Smooth muscle cell (in vitro differentiated cells): ENCODE measurements around the gene C10orf105. TPM values are rescaled to one million over a fixed set of nuclear protein-coding genes. Genes with fewer than 3 reads are reported as not detected.

Experiments
- DNase-seq: peaks from one replicate; lab custom pipeline; 2025; ENCODE audit not compliant: unreplicated experiment; lab: John Stamatoyannopoulos, UW
- H2AFZ ChIP-seq: fragments of 200-600 bp; sonication (generic); 2 replicates; pipeline ENCODE4 v1.6.0; 2016; ENCODE audit warnings: antibody characterized with exemption, low read depth, mild to moderate bottlenecking
- H3F3A ChIP-seq: fragments of 200-600 bp; sonication (generic); 2 replicates; pipeline ENCODE4 v1.6.0; 2017; ENCODE audit warnings: antibody characterized with exemption, low read depth
- H3K27ac ChIP-seq: fragments of 200-600 bp; sonication (generic); 2 replicates; pipeline ENCODE4 v1.5.1; 2016; ENCODE audit warnings: low read depth, mild to moderate bottlenecking
- H3K27me3 ChIP-seq: fragments of 200-600 bp; sonication (generic); 2 replicates; pipeline ENCODE4 v1.6.1; 2016; ENCODE audit warnings: low read depth, mild to moderate bottlenecking
- H3K36me3 ChIP-seq: fragments of 200-600 bp; sonication (generic); 2 replicates; pipeline ENCODE4 v1.5.1; 2016; ENCODE audit warnings: low read depth
- H3K4me1 ChIP-seq: fragments of 200-600 bp; sonication (generic); 2 replicates; pipeline ENCODE4 v1.5.1; 2016; ENCODE audit warnings: low read depth
- H3K4me2 ChIP-seq: fragments of 200-600 bp; sonication (generic); 2 replicates; pipeline ENCODE4 v1.6.0; 2016; ENCODE audit warnings: mild to moderate bottlenecking
- H3K4me3 ChIP-seq: fragments of 200-600 bp; sonication (generic); 2 replicates; pipeline ENCODE4 v1.5.1; 2016; ENCODE audit warnings: mild to moderate bottlenecking
- H3K79me2 ChIP-seq: fragments of 200-600 bp; sonication (generic); 2 replicates; pipeline ENCODE4 v1.6.0; 2016; ENCODE audit warnings: low read depth, mild to moderate bottlenecking
- H3K9ac ChIP-seq: fragments of 200-600 bp; sonication (generic); 2 replicates; pipeline ENCODE4 v1.6.0; 2016; ENCODE audit warnings: low read depth
- H3K9me3 ChIP-seq: fragments of 200-600 bp; sonication (generic); replicated peaks from 2 replicates; pipeline ENCODE4 v1.5.1; 2016; ENCODE audit warnings: low read depth
- H4K20me1 ChIP-seq: fragments of 200-600 bp; sonication (generic); 2 replicates; pipeline ENCODE4 v1.6.0; 2016; ENCODE audit warnings: low read depth
- WGBS: methylation state at CpG from one replicate; pipeline ENCODE4 v1.1.7; 2016; ENCODE audit warnings: low lambda C conversion rate; 5-methylcytosine and 5-hydroxymethylcytosine counted together
- polyA plus RNA-seq: library from polyadenylated mRNA; unstranded; fragments of >200 nt; fragmentation: Nextera tagmentation; extraction: Ambion mirVana; gene quantifications from 2 replicates; pipeline ENCODE4 v1.2.1, GENCODE V29; 2016
- total RNA-seq: library from RNA; depleted of rRNA; stranded (reverse); fragments of >200 nt; gene quantifications from 2 replicates; pipeline ENCODE4 v1.2.3, GENCODE V29; 2014
- TF ChIP-seq, protein P1 (sequence below): fragments of 200-600 bp; sonication (generic); IDR thresholded peaks from 2 replicates; pipeline ENCODE4 v1.5.1; 2017; ENCODE audit warnings: borderline replicate concordance, mild to moderate bottlenecking, antibody characterized with exemption; ENCODE audit not compliant: insufficient read depth, poor library complexity, severe bottlenecking

The C10orf105 gene
- total and polyA plus RNA-seq, 2 experiments from 2014 or later: 0.09 TPM; not detected in 1

DNA sequence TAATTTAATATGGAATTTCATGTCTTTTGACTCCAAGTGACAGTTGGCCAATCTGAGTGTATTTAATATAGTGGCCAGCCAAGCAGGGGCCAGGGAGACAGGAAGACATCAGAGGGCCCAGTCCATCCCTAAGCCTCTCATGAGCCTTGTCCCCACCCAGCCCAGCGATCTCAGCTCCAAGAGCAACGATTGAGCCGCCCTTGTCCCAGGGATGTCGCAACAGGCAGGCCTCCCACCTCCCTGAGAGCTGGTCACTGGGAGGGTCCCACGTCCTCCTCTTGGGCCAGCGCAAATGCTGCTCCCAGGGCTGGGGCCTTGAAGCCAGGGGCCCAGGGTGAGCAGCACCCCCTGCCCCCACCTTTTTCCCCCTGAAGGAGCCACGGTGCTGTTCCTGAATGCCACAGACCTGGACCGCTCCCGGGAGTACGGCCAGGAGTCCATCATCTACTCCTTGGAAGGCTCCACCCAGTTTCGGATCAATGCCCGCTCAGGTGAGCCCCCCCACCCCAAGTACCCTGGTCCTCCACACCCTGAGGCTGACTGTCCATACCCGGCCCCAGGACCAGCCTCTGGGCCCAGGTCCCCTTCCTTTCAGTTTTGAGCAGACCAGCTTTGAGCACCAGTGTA is 29.4 kb downstream of the C10orf105 start:
- no peaks in the 10 kb centered on the region for H3K79me2 ChIP-seq
- peaks cover 9% of the 10 kb centered on the region for H3K4me1 ChIP-seq
- WGBS: 92% methylated on average over 13 of the region's 13 CpGs
- no peaks in the 10 kb centered on the region for H4K20me1 ChIP-seq
- H3K36me3 ChIP-seq: no peaks in the 10 kb centered on the region
- H2AFZ ChIP-seq: no peak overlapping the region
- TF ChIP-seq, protein P1, sequence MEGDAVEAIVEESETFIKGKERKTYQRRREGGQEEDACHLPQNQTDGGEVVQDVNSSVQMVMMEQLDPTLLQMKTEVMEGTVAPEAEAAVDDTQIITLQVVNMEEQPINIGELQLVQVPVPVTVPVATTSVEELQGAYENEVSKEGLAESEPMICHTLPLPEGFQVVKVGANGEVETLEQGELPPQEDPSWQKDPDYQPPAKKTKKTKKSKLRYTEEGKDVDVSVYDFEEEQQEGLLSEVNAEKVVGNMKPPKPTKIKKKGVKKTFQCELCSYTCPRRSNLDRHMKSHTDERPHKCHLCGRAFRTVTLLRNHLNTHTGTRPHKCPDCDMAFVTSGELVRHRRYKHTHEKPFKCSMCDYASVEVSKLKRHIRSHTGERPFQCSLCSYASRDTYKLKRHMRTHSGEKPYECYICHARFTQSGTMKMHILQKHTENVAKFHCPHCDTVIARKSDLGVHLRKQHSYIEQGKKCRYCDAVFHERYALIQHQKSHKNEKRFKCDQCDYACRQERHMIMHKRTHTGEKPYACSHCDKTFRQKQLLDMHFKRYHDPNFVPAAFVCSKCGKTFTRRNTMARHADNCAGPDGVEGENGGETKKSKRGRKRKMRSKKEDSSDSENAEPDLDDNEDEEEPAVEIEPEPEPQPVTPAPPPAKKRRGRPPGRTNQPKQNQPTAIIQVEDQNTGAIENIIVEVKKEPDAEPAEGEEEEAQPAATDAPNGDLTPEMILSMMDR: no peak
- H3K4me2 ChIP-seq: no peak overlapping the region
- no peak for DNase-seq
- no peak overlapping the region for H3K9ac ChIP-seq
- peaks cover 10% of the 10 kb centered on the region for H3K27me3 ChIP-seq
- no peak overlapping the region for H3K4me3 ChIP-seq
- H3K9me3 ChIP-seq: no peaks in the 10 kb centered on the region
- H3K27ac ChIP-seq: no peak overlapping the region
- H3F3A ChIP-seq: no peaks in the 10 kb centered on the region

DNA sequence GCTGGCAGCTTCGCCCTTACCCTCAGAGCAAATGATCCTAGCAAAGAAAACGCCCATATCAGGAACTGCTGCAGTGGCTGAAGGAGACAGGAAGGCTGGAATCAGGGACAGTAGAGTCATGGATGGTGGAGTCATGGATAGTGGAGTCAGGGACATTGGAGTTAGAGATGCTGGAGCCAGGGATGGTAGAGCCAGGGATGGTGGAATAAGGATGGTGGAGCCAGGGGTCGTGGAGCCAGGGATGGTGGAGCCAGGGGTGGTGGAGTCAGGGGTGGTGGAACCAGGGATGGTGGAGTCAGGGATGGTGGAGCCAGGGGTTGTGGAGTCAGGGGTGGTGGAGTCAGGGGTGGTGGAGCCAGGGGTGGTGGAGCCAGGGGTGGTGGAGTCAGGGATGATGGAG is 31.3 kb downstream of the C10orf105 start:
- Histone ChIP-seq H4K20me1 (no peaks in the 10 kb centered on the region), H3K27ac (no peak overlapping the region), H3K4me3 (no peak overlapping the region), H3K36me3 (no peaks in the 10 kb centered on the region), H3K9me3 (no peaks in the 10 kb centered on the region), H3K27me3 (peaks cover 10% of the 10 kb centered on the region), H3K9ac (no peak overlapping the region), H3F3A (no peaks in the 10 kb centered on the region), H3K4me1 (peaks cover 9% of the 10 kb centered on the region), H3K4me2 (no peak overlapping the region), H3K79me2 (no peaks in the 10 kb centered on the region), H2AFZ (no peak overlapping the region)
- WGBS: 96% methylated on average over 3 of the region's 3 CpGs
- TF ChIP-seq, protein P1: no peak
- no peak for DNase-seq

DNA sequence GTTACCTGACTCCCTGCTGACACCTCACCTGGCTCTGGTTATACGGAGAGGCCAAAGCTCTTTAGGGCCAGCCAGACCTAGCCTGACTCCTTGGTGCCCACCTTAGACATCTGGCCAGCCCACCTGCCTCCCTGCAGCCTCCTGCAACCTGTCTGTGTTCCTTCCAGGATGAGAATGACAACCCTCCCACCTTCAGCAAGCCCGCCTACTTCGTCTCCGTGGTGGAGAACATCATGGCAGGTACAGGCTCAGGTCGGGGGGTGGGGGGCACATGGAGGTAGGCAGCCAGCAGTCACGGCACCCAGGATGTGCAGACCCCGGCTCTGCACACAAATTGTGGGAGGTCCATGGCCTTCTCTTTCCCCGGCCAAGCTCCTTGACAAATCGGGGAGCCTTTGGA is 32.1 kb downstream of the C10orf105 start:
- Histone ChIP-seq H3K4me3 (no peak overlapping the region), H3K36me3 (no peaks in the 10 kb centered on the region), H3K9ac (no peak overlapping the region), H3K4me2 (no peak overlapping the region), H3K4me1 (peaks cover 9% of the 10 kb centered on the region), H3K27ac (no peak overlapping the region), H3F3A (no peaks in the 10 kb centered on the region), H3K27me3 (peaks cover 15% of the 10 kb centered on the region), H3K79me2 (no peaks in the 10 kb centered on the region), H4K20me1 (no peaks in the 10 kb centered on the region), H2AFZ (no peak overlapping the region), H3K9me3 (no peaks in the 10 kb centered on the region)
- TF ChIP-seq, protein P1: no peak
- WGBS: 77% methylated on average over 9 of the region's 9 CpGs
- no peak for DNase-seq

DNA sequence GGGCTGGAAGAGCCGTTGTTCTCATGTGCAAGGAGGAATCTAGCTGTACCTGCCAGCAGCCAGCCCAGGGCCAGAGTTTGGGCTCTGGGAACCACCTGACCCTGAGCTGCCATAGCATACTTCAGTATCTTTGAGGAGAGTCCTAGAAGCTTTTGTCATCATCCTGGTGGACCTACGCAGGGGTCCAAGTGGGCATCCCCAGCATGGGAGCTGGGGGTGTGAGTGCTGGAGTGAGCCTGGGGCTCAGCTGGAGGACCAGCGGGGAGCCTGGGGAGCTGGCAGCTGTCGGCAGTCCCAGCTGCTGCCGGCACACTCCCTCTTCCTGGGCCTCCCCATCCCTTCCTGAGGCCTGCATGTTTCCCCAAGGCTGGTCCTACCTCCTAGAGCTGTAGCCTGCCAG is 32.5 kb downstream of the C10orf105 start:
- TF ChIP-seq, protein P1: no peak
- WGBS: 86% methylated on average over 5 of the region's 5 CpGs

More for the DNA sequence above, 32.5 kb downstream of the C10orf105 start:
- no peaks in the 10 kb centered on the region for H4K20me1 ChIP-seq
- H3K4me2 ChIP-seq: no peak overlapping the region
- no peak for DNase-seq
- no peaks in the 10 kb centered on the region for H3K9me3 ChIP-seq
- H3K9ac ChIP-seq: no peak overlapping the region
- no peak overlapping the region for H2AFZ ChIP-seq
- H3K4me3 ChIP-seq: no peak overlapping the region
- peaks cover 15% of the 10 kb centered on the region for H3K27me3 ChIP-seq
- peaks cover 9% of the 10 kb centered on the region for H3K4me1 ChIP-seq
- no peaks in the 10 kb centered on the region for H3K79me2 ChIP-seq
- no peak overlapping the region for H3K27ac ChIP-seq
- H3K36me3 ChIP-seq: no peaks in the 10 kb centered on the region
- H3F3A ChIP-seq: no peaks in the 10 kb centered on the region
